Lower leg skin (tissue), 3 donors: ENCODE measurements around the gene NISCH.

ENCODE experiments used
- POLR2A ChIP-seq, 2 donors: fragments of 450-650 bp; IDR thresholded peaks; one replicate each; pipeline ENCODE4 v1.6.1; 2016 to 2017; ENCODE audit warnings: antibody characterized with exemption in 2 of 2, mild to moderate bottlenecking in 1 of 2, moderate library complexity in 1 of 2
- TF ChIP-seq, protein P1 (sequence below), 3 donors: fragments of 450-650 bp; IDR thresholded peaks; one replicate each; pipeline ENCODE4 v1.5.1; 2016; ENCODE audit warnings: antibody characterized with exemption in 3 of 3, mild to moderate bottlenecking in 3 of 3, moderate library complexity in 2 of 3

DNA sequence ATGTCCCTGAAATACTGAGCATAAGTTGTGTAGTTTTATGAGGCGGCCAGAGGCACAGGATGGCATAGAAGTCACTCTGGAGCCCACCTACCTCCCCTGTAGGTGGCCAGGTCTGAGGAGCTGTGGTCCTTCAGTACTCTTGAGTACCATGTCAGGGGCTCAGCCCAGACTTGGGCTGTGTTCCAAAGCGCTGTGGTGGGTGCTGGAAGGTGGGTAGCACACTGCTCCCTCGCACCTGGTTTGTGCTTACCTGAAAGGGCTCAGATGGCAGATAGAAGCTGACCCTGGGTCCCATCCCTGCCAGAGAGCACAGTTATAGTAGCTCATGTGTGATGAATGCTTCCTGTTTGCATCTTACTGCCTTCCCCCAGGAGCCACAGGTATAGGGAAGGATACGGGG lies 15.5 kb downstream of the NISCH start:
- TF ChIP-seq, protein P1, sequence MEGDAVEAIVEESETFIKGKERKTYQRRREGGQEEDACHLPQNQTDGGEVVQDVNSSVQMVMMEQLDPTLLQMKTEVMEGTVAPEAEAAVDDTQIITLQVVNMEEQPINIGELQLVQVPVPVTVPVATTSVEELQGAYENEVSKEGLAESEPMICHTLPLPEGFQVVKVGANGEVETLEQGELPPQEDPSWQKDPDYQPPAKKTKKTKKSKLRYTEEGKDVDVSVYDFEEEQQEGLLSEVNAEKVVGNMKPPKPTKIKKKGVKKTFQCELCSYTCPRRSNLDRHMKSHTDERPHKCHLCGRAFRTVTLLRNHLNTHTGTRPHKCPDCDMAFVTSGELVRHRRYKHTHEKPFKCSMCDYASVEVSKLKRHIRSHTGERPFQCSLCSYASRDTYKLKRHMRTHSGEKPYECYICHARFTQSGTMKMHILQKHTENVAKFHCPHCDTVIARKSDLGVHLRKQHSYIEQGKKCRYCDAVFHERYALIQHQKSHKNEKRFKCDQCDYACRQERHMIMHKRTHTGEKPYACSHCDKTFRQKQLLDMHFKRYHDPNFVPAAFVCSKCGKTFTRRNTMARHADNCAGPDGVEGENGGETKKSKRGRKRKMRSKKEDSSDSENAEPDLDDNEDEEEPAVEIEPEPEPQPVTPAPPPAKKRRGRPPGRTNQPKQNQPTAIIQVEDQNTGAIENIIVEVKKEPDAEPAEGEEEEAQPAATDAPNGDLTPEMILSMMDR (IDR thresholded peaks at IDR 0.05), result no peak
- no peak for TF ChIP-seq POLR2A (IDR thresholded peaks at IDR 0.05)
